Hepatocyte (in vitro differentiated cells): ENCODE data around the gene GPAT2.
"Not testable (repeated sequence)": the region's sequence is repeated elsewhere in the genome, so short reads cannot be mapped to it uniquely, and the experiment has no call there.

Experiments
- EZH2 ChIP-seq: fragments of 200-600 bp; sonication (generic); IDR thresholded peaks from 2 replicates; pipeline ENCODE4 v1.6.1; 2016; ENCODE audit warnings: antibody characterized with exemption, mild to moderate bottlenecking, borderline replicate concordance
- EZH2phosphoT487 ChIP-seq: fragments of 200-600 bp; sonication (generic); IDR thresholded peaks from one replicate; pipeline ENCODE4 v1.6.1; 2018; ENCODE audit warnings: antibody characterized with exemption, mild to moderate bottlenecking, low read depth, moderate library complexity; ENCODE audit not compliant: unreplicated experiment, severe bottlenecking
- TF ChIP-seq, protein P1 (sequence below): fragments of 200-600 bp; sonication (generic); IDR thresholded peaks from 2 replicates; pipeline ENCODE4 v1.5.1; 2016; ENCODE audit warnings: antibody characterized with exemption, mild to moderate bottlenecking; ENCODE audit not compliant: poor library complexity

- TF ChIP-seq, protein P1, sequence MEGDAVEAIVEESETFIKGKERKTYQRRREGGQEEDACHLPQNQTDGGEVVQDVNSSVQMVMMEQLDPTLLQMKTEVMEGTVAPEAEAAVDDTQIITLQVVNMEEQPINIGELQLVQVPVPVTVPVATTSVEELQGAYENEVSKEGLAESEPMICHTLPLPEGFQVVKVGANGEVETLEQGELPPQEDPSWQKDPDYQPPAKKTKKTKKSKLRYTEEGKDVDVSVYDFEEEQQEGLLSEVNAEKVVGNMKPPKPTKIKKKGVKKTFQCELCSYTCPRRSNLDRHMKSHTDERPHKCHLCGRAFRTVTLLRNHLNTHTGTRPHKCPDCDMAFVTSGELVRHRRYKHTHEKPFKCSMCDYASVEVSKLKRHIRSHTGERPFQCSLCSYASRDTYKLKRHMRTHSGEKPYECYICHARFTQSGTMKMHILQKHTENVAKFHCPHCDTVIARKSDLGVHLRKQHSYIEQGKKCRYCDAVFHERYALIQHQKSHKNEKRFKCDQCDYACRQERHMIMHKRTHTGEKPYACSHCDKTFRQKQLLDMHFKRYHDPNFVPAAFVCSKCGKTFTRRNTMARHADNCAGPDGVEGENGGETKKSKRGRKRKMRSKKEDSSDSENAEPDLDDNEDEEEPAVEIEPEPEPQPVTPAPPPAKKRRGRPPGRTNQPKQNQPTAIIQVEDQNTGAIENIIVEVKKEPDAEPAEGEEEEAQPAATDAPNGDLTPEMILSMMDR: not testable (repeated sequence)
- TF ChIP-seq EZH2, EZH2phosphoT487: not testable (repeated sequence)
Measured at GRCh38 chr2:96019909-96020590, 14.7 kb downstream of the GPAT2 start.
